Measurements from ENCODE around the gene SPR. TPM values are rescaled to one million over a fixed set of nuclear protein-coding genes. Genes with fewer than 3 reads are reported as not detected.
A peak's percentile ranks its signal among the peaks of the same experiment; 100 is the strongest.

Gene SPR
- total and polyA plus RNA-seq, 2 of the 13 experiments (the other 11 are each of a cell fraction or from before 2014, with no cell fraction given): 34.0 to 96.0 TPM

GRCh38 chr2:72888438-72889202 is 1.4 kb downstream of the SPR start (continued):
- TF ChIP-seq GPBP1L1 (CRISPR knock-in tag; IDR thresholded peaks at IDR 0.05) (no peak), SETDB1 (CRISPR knock-in tag; IDR thresholded peaks at IDR 0.05; ENCODE audit: borderline replicate concordance) (no peak), ZNF280D (CRISPR knock-in tag; IDR thresholded peaks at IDR 0.05) (no peak), ZBTB42 (CRISPR knock-in tag; IDR thresholded peaks at IDR 0.05) (no peak), MXD4 (CRISPR knock-in tag; IDR thresholded peaks at IDR 0.05) (no peak), YY1 (IDR thresholded peaks at IDR 0.05; ENCODE audit: insufficient read depth, insufficient replicate concordance, low read depth, low read length) (no peak), ZNF672 (CRISPR knock-in tag; IDR thresholded peaks at IDR 0.05) (0 out of 2 replicates have a peak, but pooled peaks have one; percentile 60), ATF7-NPFF (CRISPR knock-in tag; IDR thresholded peaks at IDR 0.05; ENCODE audit: low read depth) (no peak), PHF20 (CRISPR knock-in tag; IDR thresholded peaks at IDR 0.05) (0 out of 2 replicates have a peak, but pooled peaks have one; percentile 29), ZFP62 (CRISPR knock-in tag; IDR thresholded peaks at IDR 0.05) (no peak), NFATC3 (CRISPR knock-in tag; IDR thresholded peaks at IDR 0.05) (no peak), TOPORS (CRISPR knock-in tag; IDR thresholded peaks at IDR 0.05) (peak; percentile 45; the same call in 1 of the 2 replicates), BORCS8-MEF2B (CRISPR knock-in tag; IDR thresholded peaks at IDR 0.05) (no peak; the same call in 1 of the 2 replicates), HOXD1 (CRISPR knock-in tag; IDR thresholded peaks at IDR 0.05) (peak; percentile 51; the same call in 1 of the 2 replicates), E2F2 (CRISPR knock-in tag; IDR thresholded peaks at IDR 0.05; ENCODE audit: borderline replicate concordance) (peak; percentile 64; the same call in 1 of the 2 replicates), ZNF124 (CRISPR knock-in tag; IDR thresholded peaks at IDR 0.05) (no peak), ZNF770 (CRISPR knock-in tag; IDR thresholded peaks at IDR 0.05) (no peak), ATAD3A (CRISPR knock-in tag; IDR thresholded peaks at IDR 0.05) (no peak), CBX1 (IDR thresholded peaks at IDR 0.05; ENCODE audit: low read depth) (no peak), RXRA (CRISPR knock-in tag; IDR thresholded peaks at IDR 0.05) (no peak; the same call in none of the 2 replicates), ZNF441 (CRISPR knock-in tag; IDR thresholded peaks at IDR 0.05; ENCODE audit: borderline replicate concordance) (no peak)
